ENCODE data around the gene THADA. TPM values are rescaled to one million over a fixed set of nuclear protein-coding genes. Genes with fewer than 3 reads are reported as not detected.

Gene THADA
- polyA plus RNA-seq, 1 donor (not counting 4 experiments of a cell fraction or from before 2014, with no cell fraction given): 22.6 TPM

- Histone ChIP-seq H3K9me3 (ENCODE audit: control insufficient read depth, low read depth, low read length) (no peaks in the 10 kb centered on the region), H3K79me2 (ENCODE audit: control insufficient read depth, insufficient read depth, low read length) (no peaks in the 10 kb centered on the region), H3K4me2 (ENCODE audit: control insufficient read depth, extremely low read depth, insufficient read depth, low read depth, low read length) (no peak overlapping the region), H3K4me3 (ENCODE audit: control insufficient read depth in 2 of 3, extremely low read depth in 1 of 3, insufficient read depth in 2 of 3, low read depth in 1 of 3, low read length in 3 of 3) (no peak overlapping the region), H4K20me1 (ENCODE audit: control insufficient read depth, extremely low read depth, insufficient read depth, low read length) (no peaks in the 10 kb centered on the region), H3K9me1 (ENCODE audit: control insufficient read depth, extremely low read depth, insufficient read depth, low read length) (no peaks in the 10 kb centered on the region), H3K36me3 (ENCODE audit: control insufficient read depth in 2 of 2, extremely low read depth in 1 of 2, insufficient read depth in 2 of 2, low read length in 2 of 2) (no peaks in the 10 kb centered on the region), H3K27ac (ENCODE audit: control insufficient read depth, insufficient read depth, low read length) (no peak overlapping the region), H3K4me1 (ENCODE audit: control insufficient read depth, extremely low read depth, insufficient read depth, low read length) (peaks cover 11% of the 10 kb centered on the region), H3K9ac (ENCODE audit: control insufficient read depth, extremely low read depth, insufficient read depth, low read length) (no peak overlapping the region), H3K27me3 (ENCODE audit: control insufficient read depth, extremely low read depth, insufficient read depth, low read length) (no peaks in the 10 kb centered on the region), H2AFZ (ENCODE audit: control insufficient read depth, low read length) (no peak overlapping the region)
- FAIRE-seq: no peak
- DNase-seq (ENCODE audit: low read depth, low spot score): no peak
- TF ChIP-seq CTCF (optimal IDR thresholded peaks at IDR 0.05 in 1 of 3, IDR thresholded peaks at IDR 0.05 in 1 of 3, conservative IDR thresholded peaks at IDR 0.05 in 1 of 3; ENCODE audit: extremely low read depth in 1 of 3, insufficient read depth in 2 of 3, low read length in 3 of 3): no peak
- TF ChIP-seq EZH2 (IDR thresholded peaks at IDR 0.05; ENCODE audit: low read length): no peak
- dilution Hi-C loops (cut with MboI; ENCODE audit: extremely low pct_ligation_motif_present, low sequenced_read_pairs): no loop called here
These were observed 394.8 kb downstream of the THADA start for GRCh38 chr2:43201016-43201415.

DNA sequence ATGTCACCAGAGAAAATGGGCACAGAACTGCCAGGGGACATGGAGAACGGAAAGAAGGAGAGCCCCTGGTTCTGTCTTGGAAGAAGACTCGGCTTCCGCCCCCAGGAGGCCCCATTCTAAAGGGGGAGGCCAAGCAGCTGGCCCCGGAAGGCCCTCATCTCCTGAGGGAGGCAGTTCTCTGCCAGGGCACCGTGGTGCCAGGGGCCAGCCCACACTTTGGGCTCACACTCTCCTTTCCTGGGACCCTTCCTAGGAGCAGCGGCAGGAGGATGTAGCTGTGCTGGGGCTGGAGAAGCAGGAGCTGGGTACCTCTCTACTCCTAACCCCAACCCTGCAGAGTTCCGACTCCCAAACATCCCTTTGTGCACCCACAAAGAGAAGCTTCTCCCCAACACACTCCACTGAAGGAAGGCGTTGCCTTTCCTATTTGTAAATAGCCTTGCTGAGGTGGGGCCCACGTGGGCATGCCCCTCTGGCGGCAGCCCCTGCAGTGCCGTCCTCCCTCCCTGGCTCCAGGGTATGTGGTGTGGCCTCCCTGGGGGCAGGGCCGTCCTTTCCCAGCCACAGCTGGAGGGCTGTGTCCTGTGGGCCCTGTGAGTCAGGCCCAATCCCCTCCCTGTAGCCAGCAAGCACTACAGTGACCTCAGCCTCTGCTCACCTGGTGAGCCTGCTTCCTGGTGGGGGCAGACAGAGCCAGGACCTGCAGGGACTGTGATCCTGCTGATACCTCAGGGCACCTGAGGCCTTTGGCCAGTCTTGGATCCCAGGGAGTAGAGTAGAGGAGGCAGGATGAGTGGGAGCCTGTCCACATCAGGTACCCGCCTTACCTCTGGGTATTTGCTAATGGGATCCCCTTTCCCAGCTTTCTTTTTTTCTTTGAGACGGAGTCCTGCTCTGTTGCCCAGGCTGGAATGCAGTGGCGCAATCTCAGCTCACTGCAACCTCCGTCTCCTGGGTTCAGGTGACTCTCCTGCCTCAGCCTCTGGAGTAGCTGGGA, 396.0 kb downstream of the THADA start:
- Histone ChIP-seq H3K79me2 (ENCODE audit: control insufficient read depth, insufficient read depth, low read length) (no peaks in the 10 kb centered on the region), H3K27me3 (ENCODE audit: control insufficient read depth, extremely low read depth, insufficient read depth, low read length) (no peaks in the 10 kb centered on the region), H3K27ac (ENCODE audit: control insufficient read depth, insufficient read depth, low read length) (peak overlapping the region; percentile 10), H2AFZ (ENCODE audit: control insufficient read depth, low read length) (peak overlapping the region; percentile 47), H3K4me3 (ENCODE audit: control insufficient read depth in 2 of 3, extremely low read depth in 1 of 3, insufficient read depth in 2 of 3, low read depth in 1 of 3, low read length in 3 of 3) (no peak overlapping the region), H3K9me1 (ENCODE audit: control insufficient read depth, extremely low read depth, insufficient read depth, low read length) (no peaks in the 10 kb centered on the region), H3K9ac (ENCODE audit: control insufficient read depth, extremely low read depth, insufficient read depth, low read length) (peak overlapping the region; percentile 13), H3K9me3 (ENCODE audit: control insufficient read depth, low read depth, low read length) (no peaks in the 10 kb centered on the region), H4K20me1 (ENCODE audit: control insufficient read depth, extremely low read depth, insufficient read depth, low read length) (no peaks in the 10 kb centered on the region), H3K36me3 (ENCODE audit: control insufficient read depth in 2 of 2, extremely low read depth in 1 of 2, insufficient read depth in 2 of 2, low read length in 2 of 2) (no peaks in the 10 kb centered on the region), H3K4me1 (ENCODE audit: control insufficient read depth, extremely low read depth, insufficient read depth, low read length) (peaks cover 11% of the 10 kb centered on the region), H3K4me2 (ENCODE audit: control insufficient read depth, extremely low read depth, insufficient read depth, low read depth, low read length) (peak overlapping the region; percentile 41)
- FAIRE-seq (peak; percentile 73), DNase-seq (ENCODE audit: low read depth, low spot score) (peak; percentile 68)
- no peak for TF ChIP-seq EZH2 (IDR thresholded peaks at IDR 0.05; ENCODE audit: low read length)
- peak in 1 of 3 experiments; percentile 11 for TF ChIP-seq CTCF (optimal IDR thresholded peaks at IDR 0.05 in 1 of 3, IDR thresholded peaks at IDR 0.05 in 1 of 3, conservative IDR thresholded peaks at IDR 0.05 in 1 of 3; ENCODE audit: extremely low read depth in 1 of 3, insufficient read depth in 2 of 3, low read length in 3 of 3)
- dilution Hi-C loops (cut with MboI; ENCODE audit: extremely low pct_ligation_motif_present, low sequenced_read_pairs): no loop called here

All from keratinocyte (primary cell).